ENCODE data around the gene ABCB9. TPM values are rescaled to one million over a fixed set of nuclear protein-coding genes. Genes with fewer than 3 reads are reported as not detected.
A peak's percentile ranks its signal among the peaks of the same experiment; 100 is the strongest.

The ABCB9 gene
- total RNA-seq, 3 donors from 2014 or later: 6.3 to 8.2 (median 6.4) TPM

DNA sequence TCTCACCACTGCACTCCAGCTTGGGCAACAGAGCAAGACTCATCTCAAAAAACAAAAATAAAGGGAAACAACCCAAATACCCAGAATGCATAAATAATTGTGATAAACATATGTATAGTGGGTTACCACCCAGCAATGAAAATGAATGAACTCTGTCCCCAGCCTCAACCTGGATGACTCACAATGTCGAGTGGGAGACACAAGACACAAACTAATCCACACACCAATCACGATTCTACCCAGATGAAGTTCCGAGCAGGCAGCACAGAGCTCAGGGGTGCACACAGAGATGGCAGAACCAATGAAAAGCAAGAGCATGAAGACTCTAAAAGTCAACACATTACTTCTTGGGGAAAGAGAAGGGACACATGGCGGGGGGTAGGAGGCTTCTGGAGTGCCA lies 27.1 kb downstream of the ABCB9 start:
- TF ChIP-seq, protein P1, sequence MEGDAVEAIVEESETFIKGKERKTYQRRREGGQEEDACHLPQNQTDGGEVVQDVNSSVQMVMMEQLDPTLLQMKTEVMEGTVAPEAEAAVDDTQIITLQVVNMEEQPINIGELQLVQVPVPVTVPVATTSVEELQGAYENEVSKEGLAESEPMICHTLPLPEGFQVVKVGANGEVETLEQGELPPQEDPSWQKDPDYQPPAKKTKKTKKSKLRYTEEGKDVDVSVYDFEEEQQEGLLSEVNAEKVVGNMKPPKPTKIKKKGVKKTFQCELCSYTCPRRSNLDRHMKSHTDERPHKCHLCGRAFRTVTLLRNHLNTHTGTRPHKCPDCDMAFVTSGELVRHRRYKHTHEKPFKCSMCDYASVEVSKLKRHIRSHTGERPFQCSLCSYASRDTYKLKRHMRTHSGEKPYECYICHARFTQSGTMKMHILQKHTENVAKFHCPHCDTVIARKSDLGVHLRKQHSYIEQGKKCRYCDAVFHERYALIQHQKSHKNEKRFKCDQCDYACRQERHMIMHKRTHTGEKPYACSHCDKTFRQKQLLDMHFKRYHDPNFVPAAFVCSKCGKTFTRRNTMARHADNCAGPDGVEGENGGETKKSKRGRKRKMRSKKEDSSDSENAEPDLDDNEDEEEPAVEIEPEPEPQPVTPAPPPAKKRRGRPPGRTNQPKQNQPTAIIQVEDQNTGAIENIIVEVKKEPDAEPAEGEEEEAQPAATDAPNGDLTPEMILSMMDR (IDR thresholded peaks at IDR 0.05): no peak
- Histone ChIP-seq H3K4me3 (no peak overlapping the region), H3K4me1 (ENCODE audit: low read depth) (no peaks in the 10 kb centered on the region), H3K36me3 (ENCODE audit: low read depth) (no peaks in the 10 kb centered on the region), H3K9me3 (no peaks in the 10 kb centered on the region)
- intact Hi-C loops (cut with DNase I, micrococcal nuclease): no loop called here
- ATAC-seq (peak; percentile 18), DNase-seq (no peak)

DNA sequence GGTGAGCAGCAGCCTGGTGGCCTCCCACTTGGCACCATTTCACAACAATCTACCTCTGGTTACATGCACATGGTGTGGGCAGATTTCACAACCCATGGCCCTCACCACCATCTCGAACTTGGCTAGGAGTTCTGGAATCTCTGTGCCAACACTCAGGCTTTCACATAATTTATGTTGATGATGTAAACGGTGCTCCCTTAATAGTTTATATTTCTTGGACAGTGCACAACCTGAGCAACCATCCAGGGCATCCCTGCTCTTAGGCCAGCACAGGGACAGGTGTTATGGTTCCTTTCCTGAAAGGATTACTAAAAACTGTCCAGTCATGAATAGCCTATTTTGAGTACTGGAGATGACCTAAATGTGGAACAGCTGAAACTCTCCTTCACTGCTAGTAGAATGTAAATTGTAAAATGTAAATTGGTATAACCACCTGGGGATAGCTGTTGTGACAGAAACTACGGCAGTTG lies 28.6 kb downstream of the ABCB9 start:
- no peaks in the 10 kb centered on the region for H3K4me1 ChIP-seq (ENCODE audit: low read depth)
- ATAC-seq (no peak), DNase-seq (no peak)
- intact Hi-C loops (cut with DNase I, micrococcal nuclease): no loop called here
- TF ChIP-seq, protein P1 (IDR thresholded peaks at IDR 0.05): no peak
- no peaks in the 10 kb centered on the region for H3K9me3 ChIP-seq
- no peak overlapping the region for H3K4me3 ChIP-seq
- no peaks in the 10 kb centered on the region for H3K36me3 ChIP-seq (ENCODE audit: low read depth)

DNA sequence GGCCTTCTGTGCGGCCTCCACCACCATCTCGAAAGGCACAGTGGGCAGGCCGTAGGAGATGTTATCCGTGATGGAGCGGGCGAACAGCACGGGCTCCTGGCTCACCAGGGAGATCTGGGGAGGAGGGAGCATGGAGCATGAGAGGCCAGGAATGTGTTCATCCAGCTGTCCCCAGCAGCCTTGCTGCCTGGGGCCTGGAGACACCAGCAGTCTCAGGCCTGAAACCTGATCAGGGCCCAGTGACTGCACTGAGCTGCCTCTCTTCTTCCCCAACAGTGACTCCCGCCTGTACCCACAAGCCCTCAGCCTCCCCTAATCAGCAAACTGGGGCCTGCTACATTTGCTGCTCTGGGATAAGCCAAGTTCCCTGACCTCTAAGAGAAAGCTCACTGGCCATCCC lies 30.9 kb downstream of the ABCB9 start:
- H3K4me3 ChIP-seq: no peak overlapping the region
- no peak for ATAC-seq
- H3K9me3 ChIP-seq: no peaks in the 10 kb centered on the region
- no peaks in the 10 kb centered on the region for H3K36me3 ChIP-seq (ENCODE audit: low read depth)
- TF ChIP-seq, protein P1 (IDR thresholded peaks at IDR 0.05): no peak
- H3K4me1 ChIP-seq (ENCODE audit: low read depth): no peaks in the 10 kb centered on the region
- intact Hi-C loops (cut with DNase I, micrococcal nuclease): no loop called here
- DNase-seq: no peak

DNA sequence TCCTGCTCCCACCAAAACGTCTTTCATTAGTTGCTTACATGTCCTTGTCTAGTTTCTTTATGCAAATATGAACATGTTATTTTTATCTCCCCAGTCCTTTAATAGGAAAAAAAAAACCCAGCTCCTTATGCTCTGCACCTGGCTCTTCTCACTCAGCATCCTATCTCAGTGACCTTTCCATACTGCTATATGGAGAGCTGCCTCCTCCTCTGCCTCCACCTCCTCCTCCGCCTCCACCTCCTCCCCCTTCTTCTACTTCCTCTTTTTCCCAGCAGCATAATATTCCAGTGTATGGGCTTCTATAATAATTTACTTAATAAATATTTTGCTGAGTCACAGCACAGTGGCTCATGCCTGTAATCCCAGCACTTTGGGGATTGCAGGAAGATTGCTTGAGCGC lies 31.5 kb downstream of the ABCB9 start:
- no peak overlapping the region for H3K4me3 ChIP-seq
- TF ChIP-seq, protein P1 (IDR thresholded peaks at IDR 0.05): no peak
- no peak for ATAC-seq
- no peak for DNase-seq
- intact Hi-C loops (cut with DNase I, micrococcal nuclease): no loop called here
- no peaks in the 10 kb centered on the region for H3K4me1 ChIP-seq (ENCODE audit: low read depth)
- no peaks in the 10 kb centered on the region for H3K9me3 ChIP-seq
- no peaks in the 10 kb centered on the region for H3K36me3 ChIP-seq (ENCODE audit: low read depth)

DNA sequence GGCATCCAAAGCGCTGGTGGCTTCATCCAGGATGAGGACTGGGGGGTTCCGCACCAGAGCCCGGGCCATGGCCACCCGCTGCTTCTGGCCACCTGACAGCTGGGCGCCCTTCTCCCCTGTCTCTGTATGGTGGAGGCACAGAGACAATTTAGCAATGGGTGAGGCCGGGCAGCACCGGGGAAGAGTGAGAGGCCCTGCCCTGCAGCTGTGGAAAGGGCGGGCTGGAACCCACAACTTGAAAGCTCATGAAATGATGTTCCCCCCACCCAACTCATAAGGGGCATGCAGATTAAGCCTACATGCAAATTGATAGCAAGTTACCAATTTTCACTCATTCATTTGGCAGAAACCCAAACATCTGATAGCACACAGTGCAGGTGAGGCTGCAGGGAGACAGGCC lies 34.1 kb downstream of the ABCB9 start:
- no peak for DNase-seq

More for the DNA sequence above, 34.1 kb downstream of the ABCB9 start:
- Histone ChIP-seq H3K4me3 (no peak overlapping the region), H3K4me1 (ENCODE audit: low read depth) (no peaks in the 10 kb centered on the region), H3K36me3 (ENCODE audit: low read depth) (no peaks in the 10 kb centered on the region), H3K9me3 (no peaks in the 10 kb centered on the region)
- intact Hi-C loops (cut with DNase I, micrococcal nuclease): no loop called here
- TF ChIP-seq, protein P1 (IDR thresholded peaks at IDR 0.05): no peak
- peak; percentile 25 for ATAC-seq
